ENCODE measurements around the gene SAMD4B. TPM values are rescaled to one million over a fixed set of nuclear protein-coding genes. Genes with fewer than 3 reads are reported as not detected.

SAMD4B gene
- total RNA-seq, 1 donor from 2014 or later, result 158 TPM

GRCh38 chr19:39413911-39414608 is 71.8 kb downstream of the SAMD4B start:
- H3K27me3 Mint-ChIP-seq (ENCODE audit: low read depth), result peaks cover 17% of the 10 kb centered on the region
- DNase-seq (ENCODE audit: low read depth, low spot score), result no peak
- H3K9me3 Mint-ChIP-seq, result peaks cover 3% of the 10 kb centered on the region
- H3K4me1 Mint-ChIP-seq, result peaks cover 47% of the 10 kb centered on the region
- H3K36me3 Mint-ChIP-seq (ENCODE audit: low read depth), result peaks cover 8% of the 10 kb centered on the region
- TF ChIP-seq, protein P1, sequence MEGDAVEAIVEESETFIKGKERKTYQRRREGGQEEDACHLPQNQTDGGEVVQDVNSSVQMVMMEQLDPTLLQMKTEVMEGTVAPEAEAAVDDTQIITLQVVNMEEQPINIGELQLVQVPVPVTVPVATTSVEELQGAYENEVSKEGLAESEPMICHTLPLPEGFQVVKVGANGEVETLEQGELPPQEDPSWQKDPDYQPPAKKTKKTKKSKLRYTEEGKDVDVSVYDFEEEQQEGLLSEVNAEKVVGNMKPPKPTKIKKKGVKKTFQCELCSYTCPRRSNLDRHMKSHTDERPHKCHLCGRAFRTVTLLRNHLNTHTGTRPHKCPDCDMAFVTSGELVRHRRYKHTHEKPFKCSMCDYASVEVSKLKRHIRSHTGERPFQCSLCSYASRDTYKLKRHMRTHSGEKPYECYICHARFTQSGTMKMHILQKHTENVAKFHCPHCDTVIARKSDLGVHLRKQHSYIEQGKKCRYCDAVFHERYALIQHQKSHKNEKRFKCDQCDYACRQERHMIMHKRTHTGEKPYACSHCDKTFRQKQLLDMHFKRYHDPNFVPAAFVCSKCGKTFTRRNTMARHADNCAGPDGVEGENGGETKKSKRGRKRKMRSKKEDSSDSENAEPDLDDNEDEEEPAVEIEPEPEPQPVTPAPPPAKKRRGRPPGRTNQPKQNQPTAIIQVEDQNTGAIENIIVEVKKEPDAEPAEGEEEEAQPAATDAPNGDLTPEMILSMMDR (conservative IDR thresholded peaks at IDR 0.05), result no peak
- H3K4me3 Mint-ChIP-seq, result peak overlapping the region; percentile 98
- peak overlapping the region; percentile 99 for H3K27ac Mint-ChIP-seq (ENCODE audit: unreplicated experiment)

DNA sequence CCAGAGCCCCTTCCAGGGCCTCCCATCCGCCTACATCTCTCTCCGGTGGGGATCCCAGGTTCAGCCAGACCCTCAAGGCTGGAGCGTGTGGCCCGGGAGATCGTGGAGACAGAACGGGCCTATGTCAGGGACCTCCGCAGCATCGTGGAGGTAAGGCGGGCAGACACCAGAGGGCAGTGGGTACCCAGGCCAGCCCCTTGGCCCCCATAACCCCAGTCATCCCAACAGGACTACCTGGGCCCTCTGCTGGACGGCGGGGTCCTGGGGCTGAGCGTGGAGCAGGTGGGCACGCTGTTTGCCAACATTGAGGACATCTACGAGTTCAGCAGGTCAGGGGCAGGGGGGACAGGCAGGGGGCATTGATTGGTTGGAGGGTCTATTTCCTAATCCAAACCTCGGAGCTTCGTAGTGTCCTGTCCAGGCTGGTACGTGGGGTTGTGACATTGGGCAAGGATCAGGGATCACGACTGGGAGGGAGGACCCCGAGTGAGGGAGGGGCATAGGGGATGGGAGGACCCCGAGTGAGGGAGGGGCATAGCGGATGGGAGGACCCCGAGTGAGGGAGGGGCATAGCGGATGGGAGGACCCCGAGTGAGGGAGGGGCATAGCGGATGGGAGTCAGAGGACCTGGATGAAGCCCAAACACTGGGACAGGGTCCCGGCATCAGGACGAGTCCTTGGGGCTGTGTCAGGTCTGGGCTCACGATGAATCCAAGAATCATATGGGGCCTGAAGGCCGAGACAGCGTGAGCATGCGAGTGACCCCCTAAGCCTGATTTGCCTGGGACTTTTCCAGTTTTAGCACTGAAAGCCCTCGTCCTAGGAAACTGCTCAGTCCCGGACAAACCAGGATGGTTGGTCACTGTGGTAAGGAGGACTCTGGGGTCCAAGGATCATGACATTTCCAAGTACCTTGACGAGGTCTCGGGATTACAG is 73.2 kb downstream of the SAMD4B start:
- no peak for DNase-seq (ENCODE audit: low read depth, low spot score)
- H3K27me3 Mint-ChIP-seq (ENCODE audit: low read depth), result peaks cover 17% of the 10 kb centered on the region
- peaks cover 8% of the 10 kb centered on the region for H3K36me3 Mint-ChIP-seq (ENCODE audit: low read depth)
- peaks cover 44% of the 10 kb centered on the region for H3K4me1 Mint-ChIP-seq
- peak overlapping the region; percentile 74 for H3K4me3 Mint-ChIP-seq
- peaks cover 3% of the 10 kb centered on the region for H3K9me3 Mint-ChIP-seq
- TF ChIP-seq, protein P1 (conservative IDR thresholded peaks at IDR 0.05), result no peak
- H3K27ac Mint-ChIP-seq (ENCODE audit: unreplicated experiment), result no peak overlapping the region

DNA sequence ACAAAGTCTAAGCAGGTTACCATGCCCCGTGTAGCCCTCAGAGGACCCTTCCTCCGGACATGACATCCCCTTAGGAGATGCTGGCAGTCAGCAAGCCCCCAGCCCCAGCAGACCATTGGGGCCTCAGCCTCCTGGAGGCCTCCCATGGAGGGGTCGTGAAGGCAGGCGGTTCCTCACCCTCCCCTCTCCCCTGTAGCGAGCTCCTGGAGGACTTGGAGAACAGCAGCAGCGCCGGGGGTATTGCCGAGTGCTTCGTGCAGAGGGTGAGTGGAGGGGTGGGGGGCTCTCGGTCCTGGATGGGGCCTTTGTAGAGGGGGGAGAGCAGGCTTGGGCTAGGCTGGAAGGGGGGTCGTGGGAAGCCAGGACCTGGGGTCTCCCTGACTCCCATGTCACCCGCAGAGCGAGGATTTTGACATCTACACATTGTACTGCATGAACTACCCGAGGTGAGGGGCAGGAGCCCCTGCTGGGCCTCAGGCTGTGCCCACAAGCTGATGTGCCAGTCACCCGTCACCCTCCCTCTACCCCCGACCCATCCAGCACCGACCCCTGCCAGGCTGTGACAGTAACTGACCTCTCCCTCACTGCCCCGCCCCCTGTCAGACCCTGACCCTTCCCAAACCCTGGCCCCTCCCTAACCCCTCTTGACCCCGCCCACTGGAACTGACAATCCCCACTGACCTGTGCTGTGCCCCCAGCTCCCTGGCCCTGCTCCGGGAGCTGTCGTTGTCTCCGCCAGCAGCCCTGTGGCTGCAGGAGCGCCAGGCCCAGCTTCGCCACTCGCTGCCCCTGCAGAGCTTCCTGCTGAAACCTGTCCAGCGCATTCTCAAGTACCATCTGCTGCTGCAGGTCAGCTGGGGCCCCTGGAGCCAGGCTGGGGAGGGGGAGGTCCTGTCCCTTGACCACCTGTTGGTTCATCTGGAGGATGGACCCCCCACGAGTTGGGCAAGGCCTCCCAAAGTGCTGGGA is 74.2 kb downstream of the SAMD4B start:
- Mint-ChIP-seq H3K27ac (ENCODE audit: unreplicated experiment) (no peak overlapping the region), H3K4me1 (peaks cover 33% of the 10 kb centered on the region), H3K4me3 (peak overlapping the region; percentile 74), H3K27me3 (ENCODE audit: low read depth) (peaks cover 9% of the 10 kb centered on the region), H3K9me3 (peaks cover 3% of the 10 kb centered on the region), H3K36me3 (ENCODE audit: low read depth) (peaks cover 8% of the 10 kb centered on the region)
- DNase-seq (ENCODE audit: low read depth, low spot score), result no peak
- TF ChIP-seq, protein P1 (conservative IDR thresholded peaks at IDR 0.05), result no peak

GRCh38 chr19:39417463-39418181 is 75.4 kb downstream of the SAMD4B start:
- TF ChIP-seq, protein P1 (conservative IDR thresholded peaks at IDR 0.05), result no peak
- H3K4me3 Mint-ChIP-seq, result peak overlapping the region; percentile 70
- H3K4me1 Mint-ChIP-seq, result peaks cover 24% of the 10 kb centered on the region
- H3K36me3 Mint-ChIP-seq (ENCODE audit: low read depth), result peaks cover 4% of the 10 kb centered on the region
- H3K27me3 Mint-ChIP-seq (ENCODE audit: low read depth), result no peaks in the 10 kb centered on the region
- no peak for DNase-seq (ENCODE audit: low read depth, low spot score)
- H3K27ac Mint-ChIP-seq (ENCODE audit: unreplicated experiment), result no peak overlapping the region
- H3K9me3 Mint-ChIP-seq, result no peaks in the 10 kb centered on the region
